ENCODE results near the gene LSAMP. TPM values are rescaled to one million over a fixed set of nuclear protein-coding genes. Genes with fewer than 3 reads are reported as not detected.
A peak's percentile ranks its signal among the peaks of the same experiment; 100 is the strongest.

Gene LSAMP
- total and polyA plus RNA-seq, 2 of the 13 experiments (the other 11 are each of a cell fraction or from before 2014, with no cell fraction given), result not detected

GRCh38 chr3:115822579-115822978, 622.7 kb downstream of the LSAMP start (continued):
- peak; percentile 50; the same call in 1 of the 2 replicates for TF ChIP-seq TFE3 (CRISPR knock-in tag; IDR thresholded peaks at IDR 0.05)

- Histone ChIP-seq H3K36me3 (replicated peaks in 1 of 2; ENCODE audit: control insufficient read depth in 1 of 2, insufficient read depth in 2 of 2, low read length in 2 of 2) (no peaks in the 10 kb centered on the region), H3K4me3 (replicated peaks in 1 of 3; ENCODE audit: insufficient read depth in 1 of 3, low read depth in 2 of 3, low read length in 3 of 3) (no peak overlapping the region), H3K9me3 (ENCODE audit: low read length) (no peaks in the 10 kb centered on the region), H3K4me2 (ENCODE audit: low read depth, low read length) (no peak overlapping the region), H3K27me3 (ENCODE audit: control insufficient read depth in 1 of 2, insufficient read depth in 2 of 2, low read length in 2 of 2) (no peaks in the 10 kb centered on the region), H3K9ac (ENCODE audit: insufficient read depth, low read depth, low read length) (no peak overlapping the region), H4K20me1 (ENCODE audit: insufficient read depth, low read length) (no peaks in the 10 kb centered on the region), H3K27ac (ENCODE audit: extremely low read length, insufficient read depth, low read length) (no peak overlapping the region), H3K4me1 (ENCODE audit: insufficient read depth, low read length) (peaks cover 49% of the 10 kb centered on the region), H3K79me2 (ENCODE audit: insufficient read depth, low read length) (no peaks in the 10 kb centered on the region), H2AFZ (ENCODE audit: low read length) (no peak overlapping the region)
- in situ Hi-C loops (cut with HindIII; ENCODE audit: extremely low pct_ligation_motif_present, low pct_unique_long_range_greater_than_20kb), result loop anchor here (5.0 to 10.0 kb wide), 3 partner anchors 128 to 725 kb away; no protein-coding TSS in a partner anchor
- peak; percentile 90 for FAIRE-seq
- ATAC-seq, result peak; percentile 68
- 28% methylated on average over 6 of the region's 6 CpGs for WGBS (ENCODE audit: low lambda C conversion rate)
- ChIA-PET CTCF (ENCODE audit: low intra/inter-chr PET ratio, low total read pairs) (interaction anchor here (0.6 to 2.2 kb wide), 10 partner anchors 17 to 779 kb away, joined by 3 to 18 read pairs (median 6); no protein-coding TSS in a partner anchor), POLR2A (no interaction called here)
- peak; percentile 81 for DNase-seq (ENCODE audit: low spot score)
- intact Hi-C loops (cut with micrococcal nuclease; ENCODE audit: unreplicated experiment), result loop anchor here (1.0 kb wide), 1 partner anchor 728 kb away; no protein-coding TSS in a partner anchor
- BruUV-seq (replicated peaks), result no TSS peak
- TF ChIP-seq PPARG (CRISPR knock-in tag; conservative IDR thresholded peaks at IDR 0.05) (0 out of 2 replicates have a peak, but pooled peaks have one; percentile 29), FOXO1 (CRISPR knock-in tag; IDR thresholded peaks at IDR 0.05) (peak; percentile 30; the same call in 1 of the 2 replicates), MEIS1 (CRISPR knock-in tag; IDR thresholded peaks at IDR 0.05; ENCODE audit: borderline replicate concordance) (no peak), ZNF335 (CRISPR knock-in tag; IDR thresholded peaks at IDR 0.05) (no peak), ZNF362 (CRISPR knock-in tag; IDR thresholded peaks at IDR 0.05; ENCODE audit: borderline replicate concordance) (peak; percentile 99), TBL1XR1 (IDR thresholded peaks at IDR 0.05; ENCODE audit: borderline replicate concordance, low read length, partially characterized antibody) (no peak), TEAD3 (CRISPR knock-in tag; optimal IDR thresholded peaks at IDR 0.05; ENCODE audit: borderline replicate concordance) (peak; percentile 60), ZNF550 (CRISPR knock-in tag; IDR thresholded peaks at IDR 0.05; ENCODE audit: borderline replicate concordance) (no peak), ZKSCAN8 (CRISPR knock-in tag; IDR thresholded peaks at IDR 0.05; ENCODE audit: borderline replicate concordance) (0 out of 2 replicates have a peak, but pooled peaks have one; percentile 20), GATAD2A (CRISPR knock-in tag; IDR thresholded peaks at IDR 0.05) (peak; percentile 75; the same call in 1 of the 2 replicates), RXRB (CRISPR knock-in tag; IDR thresholded peaks at IDR 0.05; ENCODE audit: borderline replicate concordance) (peak; percentile 32; the same call in 1 of the 2 replicates), ZNF75D (CRISPR knock-in tag; IDR thresholded peaks at IDR 0.05; ENCODE audit: borderline replicate concordance) (no peak), EP300 (IDR thresholded peaks at IDR 0.05; ENCODE audit: low read depth in 2 of 2, low read length in 2 of 2) (0 out of 4 replicates have a peak, but pooled peaks of 1 of the 2 experiments have one; percentile 19), EP300 (CRISPR knock-in tag; IDR thresholded peaks at IDR 0.05; ENCODE audit: borderline replicate concordance) (no peak), KLF11 (CRISPR knock-in tag; IDR thresholded peaks at IDR 0.05) (no peak), ZFYVE20 (CRISPR knock-in tag; IDR thresholded peaks at IDR 0.05; ENCODE audit: borderline replicate concordance, low read depth) (no peak), NAIF1 (CRISPR knock-in tag; IDR thresholded peaks at IDR 0.05; ENCODE audit: borderline replicate concordance) (no peak), ZNF274 (CRISPR knock-in tag; IDR thresholded peaks at IDR 0.05) (no peak), ZNF543 (CRISPR knock-in tag; IDR thresholded peaks at IDR 0.05) (no peak), MAFF (IDR thresholded peaks at IDR 0.05; ENCODE audit: low read depth, low read length) (no peak)
Observed at GRCh38 chr3:115819785-115820384, 625.4 kb downstream of the LSAMP start.

Data from HepG2 (cell line).